GM12874 (cell line): ENCODE results near the gene ANGPTL1.

ENCODE experiments used
- CTCF ChIP-seq: IDR thresholded peaks from 2 replicates; pipeline ENCODE4 v1.5.1; 2011; ENCODE audit warnings: low read depth, mild to moderate bottlenecking, control low read depth, low read length, moderate library complexity; ENCODE audit not compliant: insufficient read depth

Gene ANGPTL1

GRCh38 chr1:178908358-178908757 lies 37.5 kb upstream of the ANGPTL1 start:
- TF ChIP-seq CTCF = no peak

GRCh38 chr1:178901482-178902125 lies 30.7 kb upstream of the ANGPTL1 start:
- no peak for TF ChIP-seq CTCF

GRCh38 chr1:178899402-178899801 lies 28.5 kb upstream of the ANGPTL1 start:
- TF ChIP-seq CTCF = no peak

GRCh38 chr1:178898401-178898800 lies 27.5 kb upstream of the ANGPTL1 start:
- TF ChIP-seq CTCF = no peak

GRCh38 chr1:178895928-178896327 lies 25.1 kb upstream of the ANGPTL1 start:
- no peak for TF ChIP-seq CTCF

- TF ChIP-seq CTCF = no peak
Measured at GRCh38 chr1:178886551-178886950, 15.7 kb upstream of the ANGPTL1 start.

GRCh38 chr1:178885869-178886268 lies 15.0 kb upstream of the ANGPTL1 start:
- no peak for TF ChIP-seq CTCF

GRCh38 chr1:178881950-178882349 lies 11.1 kb upstream of the ANGPTL1 start:
- no peak for TF ChIP-seq CTCF
